T-cell (primary cell): ENCODE results near the gene PLCB4. TPM values are rescaled to one million over a fixed set of nuclear protein-coding genes. Genes with fewer than 3 reads are reported as not detected.

Experiments used
- ATAC-seq, 4 experiments: fragments of 200-7000 bp in 3 of 4; fragments of 150-1000 bp in 1 of 4; cut with Tn5 transposase; replicated peaks in 1 of 4; 1 replicate in 3 of 4; 2 replicates in 1 of 4; pipeline ENCODE4 v1.10.0; 2021; ENCODE audit warnings: moderate library complexity in 3 of 4, mild to moderate bottlenecking in 2 of 4, moderate number of reproducible peaks in 1 of 4
- CTCF ChIA-PET, 2 donors: fragments of 300-600 bp; sonication (Branson Sonifier 250); formaldehyde crosslinking; loops; one replicate each; lab custom pipeline; 2022; ENCODE audit warnings: antibody characterized with exemption in 2 of 2; lab: Charles Lee
- POLR2A ChIA-PET, 2 donors: fragments of 300-600 bp; sonication (Branson Sonifier 250); formaldehyde crosslinking; loops; one replicate each; lab custom pipeline; 2022; ENCODE audit warnings: antibody characterized with exemption in 2 of 2; lab: Charles Lee
- DNase-seq, 35 experiments: peaks; one replicate each; pipeline versions ENCODE4 v3.0.0 to v3.0.0-alpha.2; 2013 to 2023
- H3K27ac ChIP-seq: one replicate; pipeline ENCODE4 v1.5.1; 2013; ENCODE audit warnings: low read length
- H3K27me3 ChIP-seq, 2 experiments: replicated peaks in 1 of 2; 1 replicate in 1 of 2; 2 replicates in 1 of 2; pipeline versions ENCODE4 v1.6.1 to v1.7.0; 2013; ENCODE audit warnings: low read length in 1 of 2, mixed read lengths in 1 of 2; ENCODE audit not compliant: control insufficient read depth in 2 of 2, insufficient read depth in 2 of 2; ENCODE audit errors: extremely low read depth in 1 of 2
- H3K36me3 ChIP-seq, 2 donors: 1 replicate in 1 of 2; 2 replicates in 1 of 2; pipeline versions ENCODE4 v1.6.1 to v1.7.0; 2013; ENCODE audit warnings: low read length in 1 of 2; ENCODE audit not compliant: control insufficient read depth in 2 of 2, insufficient read depth in 1 of 2; ENCODE audit errors: extremely low read depth in 1 of 2
- H3K4me1 ChIP-seq, 2 experiments: 1 replicate in 1 of 2; 2 replicates in 1 of 2; pipeline versions ENCODE4 v1.6.1 to v1.7.0; 2013; ENCODE audit warnings: low read length in 2 of 2, mixed read lengths in 1 of 2; ENCODE audit not compliant: insufficient read depth in 2 of 2, control insufficient read depth in 1 of 2; ENCODE audit errors: extremely low read depth in 1 of 2
- H3K4me3 ChIP-seq, 2 donors: 1 replicate in 1 of 2; 2 replicates in 1 of 2; pipeline versions ENCODE4 v1.5.1 to v1.7.0; 2013; ENCODE audit warnings: mild to moderate bottlenecking in 2 of 2, low read length in 1 of 2, moderate library complexity in 1 of 2; ENCODE audit not compliant: control insufficient read depth in 1 of 2; ENCODE audit errors: extremely low read depth in 1 of 2
- H3K9me3 ChIP-seq: 2 replicates; pipeline ENCODE4 v1.7.0; 2013
- H3K27ac Mint-ChIP-seq, 2 donors: one replicate each; pipeline ENCODE4 v1.8.0; 2020 to 2021; ENCODE audit warnings: mild to moderate bottlenecking in 2 of 2, mixed read lengths in 2 of 2
- H3K27me3 Mint-ChIP-seq, 2 donors: one replicate each; pipeline ENCODE4 v1.8.0; 2021 to 2022; ENCODE audit warnings: mixed read lengths in 2 of 2
- H3K36me3 Mint-ChIP-seq: one replicate; pipeline ENCODE4 v1.8.0; 2021; ENCODE audit warnings: mixed read lengths
- H3K4me1 Mint-ChIP-seq, 3 donors: one replicate each; pipeline ENCODE4 v1.8.0; 2020 to 2022; ENCODE audit warnings: mixed read lengths in 3 of 3, mild to moderate bottlenecking in 1 of 3
- H3K4me3 Mint-ChIP-seq, 3 donors: one replicate each; pipeline ENCODE4 v1.8.0; 2020 to 2022; ENCODE audit warnings: mild to moderate bottlenecking in 3 of 3, mixed read lengths in 3 of 3, moderate library complexity in 3 of 3
- H3K9me3 Mint-ChIP-seq, 3 donors: one replicate each; pipeline ENCODE4 v1.8.0; 2020 to 2022; ENCODE audit warnings: mixed read lengths in 3 of 3
- WGBS: methylation state at CpG from one replicate; pipeline ENCODE4 v1.1.5; 2013; ENCODE audit warnings: missing lambda C conversion rate; ENCODE audit not compliant: insufficient coverage; 5-methylcytosine and 5-hydroxymethylcytosine counted together
- total RNA-seq, 35 experiments: library from RNA in 6 of 35; stranded (reverse) in 6 of 35; fragments of 120-200 nt in 1 of 35; gene quantifications; one replicate each; pipeline versions ENCODE4 v1.2.1 to v1.2.4 and lab custom pipeline; 2013 to 2026

PLCB4 gene
- total RNA-seq, 5 donors from 2014 or later (not counting 1 experiment from before 2014, with no cell fraction given) = 0.06 to 0.07 TPM; not detected in 3

DNA sequence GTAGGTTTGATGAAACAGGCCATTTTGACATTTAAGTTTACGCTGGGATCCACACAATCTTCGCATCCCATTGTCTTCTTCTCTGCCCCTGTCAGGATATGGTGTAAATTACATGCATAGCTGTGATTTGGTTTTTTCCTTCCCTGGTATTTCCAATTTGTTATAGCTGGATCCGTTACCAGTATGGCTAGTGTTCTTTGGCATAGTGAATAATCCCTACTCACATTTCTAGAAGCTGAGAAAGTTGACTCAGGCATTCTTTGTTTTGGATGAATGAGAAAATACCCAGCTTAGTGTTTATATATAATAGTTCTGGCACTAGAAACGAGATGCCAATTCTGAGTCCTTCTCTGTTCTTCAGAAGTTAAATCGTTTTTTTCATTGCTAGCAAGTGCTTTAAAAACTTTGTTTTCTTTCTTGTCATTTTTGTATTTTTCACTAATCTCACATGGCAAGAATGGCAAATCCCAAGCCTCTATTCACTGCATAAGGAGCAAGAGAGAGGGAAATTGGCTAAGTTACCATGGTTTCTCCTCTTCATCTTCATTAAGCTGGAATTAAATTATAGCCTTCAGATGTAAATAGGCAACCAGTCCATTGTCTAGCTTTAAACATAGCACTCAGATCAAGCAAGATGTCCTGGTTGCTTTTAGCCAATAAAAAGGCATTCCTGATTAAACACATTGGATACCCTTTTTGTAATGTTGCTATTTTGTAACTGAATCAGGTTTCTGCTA lies 353.6 kb downstream of the PLCB4 start:
- H3K27me3 Mint-ChIP-seq = no peaks in the 10 kb centered on the region
- Histone ChIP-seq H3K36me3 (no peaks in the 10 kb centered on the region), H3K4me1 (no peaks in the 10 kb centered on the region), H3K9me3 (no peaks in the 10 kb centered on the region), H3K27me3 (no peaks in the 10 kb centered on the region), H3K4me3 (no peak overlapping the region), H3K27ac (no peak overlapping the region)
- no peak overlapping the region for H3K27ac Mint-ChIP-seq
- H3K9me3 Mint-ChIP-seq = no peaks in the 10 kb centered on the region
- H3K4me3 Mint-ChIP-seq = no peak overlapping the region
- WGBS = no CpG with 5 or more reads among the region's 5 CpGs
- POLR2A ChIA-PET = no interaction called here
- CTCF ChIA-PET = interaction anchor here in 1 of 2 donors (0.6 kb wide), 1 partner anchor 1486 kb away, joined by 3 read pairs; no protein-coding TSS in a partner anchor
- DNase-seq = no peak
- H3K36me3 Mint-ChIP-seq = no peaks in the 10 kb centered on the region
- no peaks in the 10 kb centered on the region for H3K4me1 Mint-ChIP-seq
- no peak for ATAC-seq

DNA sequence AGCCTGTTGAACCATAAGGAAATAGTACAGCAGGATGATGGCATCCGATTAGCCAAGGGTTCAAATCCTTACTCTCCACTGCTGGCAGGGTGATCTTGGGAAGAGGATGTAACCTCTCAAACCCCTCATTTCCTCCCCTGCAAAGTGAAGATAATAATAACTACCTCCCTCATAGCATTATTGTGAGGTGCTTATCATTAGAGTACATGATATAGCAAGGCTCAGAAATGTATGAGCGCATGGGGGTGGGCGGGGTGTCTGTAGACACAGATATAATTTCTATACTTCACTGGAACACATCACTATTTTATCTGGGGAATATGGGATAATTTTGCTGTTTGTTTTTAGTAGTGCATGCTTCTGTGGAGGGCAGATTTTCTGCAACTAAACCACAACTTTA lies 355.7 kb downstream of the PLCB4 start:
- ChIA-PET POLR2A (no interaction called here), CTCF (no interaction called here)
- no peaks in the 10 kb centered on the region for H3K9me3 Mint-ChIP-seq
- Histone ChIP-seq H3K36me3 (no peaks in the 10 kb centered on the region), H3K27me3 (no peaks in the 10 kb centered on the region), H3K9me3 (no peaks in the 10 kb centered on the region), H3K4me1 (no peaks in the 10 kb centered on the region), H3K4me3 (no peak overlapping the region), H3K27ac (no peak overlapping the region)
- no peak overlapping the region for H3K4me3 Mint-ChIP-seq
- H3K36me3 Mint-ChIP-seq = no peaks in the 10 kb centered on the region
- ATAC-seq (no peak), DNase-seq (no peak)
- WGBS = no CpG with 5 or more reads among the region's 3 CpGs
- no peaks in the 10 kb centered on the region for H3K4me1 Mint-ChIP-seq
- H3K27ac Mint-ChIP-seq = no peak overlapping the region
- H3K27me3 Mint-ChIP-seq = no peaks in the 10 kb centered on the region

DNA sequence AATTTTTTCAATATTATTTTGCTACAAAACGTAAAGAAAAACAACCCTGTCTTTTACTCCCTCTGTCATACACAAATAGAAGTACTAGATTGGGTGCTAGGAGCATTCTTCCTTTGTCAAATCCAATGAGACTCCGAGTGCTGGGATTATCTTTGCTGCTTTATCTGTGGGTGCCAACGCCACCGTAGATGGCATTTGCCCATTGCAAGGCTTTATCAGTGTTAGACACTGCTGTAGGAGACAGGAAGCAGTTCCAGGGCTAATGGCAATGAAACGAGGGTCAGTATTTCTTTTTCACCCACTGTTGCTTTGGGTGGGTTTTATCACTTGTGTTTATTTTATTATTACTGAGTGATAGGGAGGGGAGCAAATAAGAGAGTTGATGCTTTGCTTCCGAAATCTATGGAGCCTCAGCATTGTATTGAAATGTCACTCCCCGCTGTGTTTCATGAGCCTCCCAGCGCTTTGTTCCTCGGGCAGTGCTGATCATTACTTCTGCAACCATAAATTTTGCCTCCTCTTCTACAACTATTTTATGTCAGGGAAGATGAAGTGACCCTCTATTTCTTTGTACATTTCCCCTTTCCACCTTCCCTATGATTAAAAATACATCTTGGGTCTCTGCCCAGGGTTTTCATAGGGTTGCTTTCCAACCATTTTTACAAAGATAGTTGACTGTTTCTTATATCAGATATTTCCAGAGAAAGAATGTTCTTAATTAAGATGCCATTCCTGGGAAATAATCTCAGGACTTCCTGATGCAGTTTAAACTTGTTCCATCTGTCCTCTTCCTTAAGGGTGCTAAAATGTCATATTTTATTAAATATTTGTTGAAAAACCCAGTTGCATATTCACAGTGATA lies 358.8 kb downstream of the PLCB4 start:
- Mint-ChIP-seq H3K36me3 (no peaks in the 10 kb centered on the region), H3K27ac (no peak overlapping the region), H3K4me3 (no peak overlapping the region), H3K9me3 (no peaks in the 10 kb centered on the region), H3K4me1 (no peaks in the 10 kb centered on the region), H3K27me3 (no peaks in the 10 kb centered on the region)
- H3K27me3 ChIP-seq = no peaks in the 10 kb centered on the region
- 92% methylated on average over 2 of the region's 9 CpGs for WGBS
- POLR2A ChIA-PET = no interaction called here
- DNase-seq (no peak), ATAC-seq (no peak)
- H3K4me3 ChIP-seq = no peak overlapping the region
- H3K4me1 ChIP-seq = no peaks in the 10 kb centered on the region
- no peaks in the 10 kb centered on the region for H3K36me3 ChIP-seq
- no peaks in the 10 kb centered on the region for H3K9me3 ChIP-seq
- H3K27ac ChIP-seq = no peak overlapping the region
- CTCF ChIA-PET = no interaction called here

DNA sequence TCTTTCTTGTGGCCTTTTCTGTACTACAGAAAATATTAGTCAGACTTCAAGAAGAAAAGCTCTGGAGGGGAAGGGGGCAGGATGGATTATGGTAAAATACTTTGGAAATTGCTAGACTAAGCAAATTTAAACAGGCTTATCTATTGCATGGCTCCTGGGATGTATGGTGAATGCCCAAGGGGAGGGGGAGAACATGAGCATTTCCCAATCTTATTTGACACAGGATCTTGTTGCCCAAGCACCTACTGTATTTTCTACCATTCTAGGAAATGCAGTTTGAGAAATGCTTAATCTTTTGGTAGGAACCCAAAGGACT lies 359.4 kb downstream of the PLCB4 start:
- Histone ChIP-seq H3K4me1 (no peaks in the 10 kb centered on the region), H3K27me3 (no peaks in the 10 kb centered on the region), H3K4me3 (no peak overlapping the region), H3K36me3 (no peaks in the 10 kb centered on the region), H3K9me3 (no peaks in the 10 kb centered on the region), H3K27ac (no peak overlapping the region)
- Mint-ChIP-seq H3K9me3 (no peaks in the 10 kb centered on the region), H3K4me1 (no peaks in the 10 kb centered on the region), H3K27ac (no peak overlapping the region), H3K36me3 (no peaks in the 10 kb centered on the region), H3K27me3 (no peaks in the 10 kb centered on the region), H3K4me3 (no peak overlapping the region)
- no peak for ATAC-seq
- ChIA-PET POLR2A (no interaction called here), CTCF (no interaction called here)
- no peak for DNase-seq

DNA sequence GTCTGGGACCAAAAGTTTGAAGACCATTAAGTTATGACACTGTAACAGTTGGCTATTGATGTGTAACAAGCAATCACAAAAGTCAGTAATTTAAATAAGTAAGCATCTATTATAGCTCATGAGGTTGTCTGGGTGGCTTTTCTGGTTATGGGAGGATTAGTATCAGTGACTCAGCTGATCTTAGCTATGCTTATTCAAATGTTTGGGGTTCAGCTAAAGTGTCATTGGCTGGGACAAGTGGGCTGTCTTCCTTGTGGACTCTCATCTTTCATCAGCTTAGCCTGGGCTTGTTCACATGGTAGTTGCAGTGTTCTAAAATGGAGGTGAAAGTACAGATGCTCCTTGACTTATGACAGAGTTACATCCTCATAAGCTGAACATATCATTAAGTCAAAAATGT lies 370.9 kb downstream of the PLCB4 start:
- ChIA-PET CTCF (no interaction called here), POLR2A (no interaction called here)
- ATAC-seq (no peak), DNase-seq (no peak)
- Histone ChIP-seq H3K4me3 (no peak overlapping the region), H3K27me3 (no peaks in the 10 kb centered on the region), H3K27ac (no peak overlapping the region), H3K9me3 (no peaks in the 10 kb centered on the region), H3K4me1 (no peaks in the 10 kb centered on the region), H3K36me3 (no peaks in the 10 kb centered on the region)
- Mint-ChIP-seq H3K4me1 (no peaks in the 10 kb centered on the region), H3K27me3 (peaks cover 0 to 3% of the 10 kb centered on the region in 2 donors), H3K27ac (no peak overlapping the region), H3K4me3 (no peak overlapping the region), H3K9me3 (peaks cover 12 to 32% (median 22%) of the 10 kb centered on the region in 3 donors), H3K36me3 (no peaks in the 10 kb centered on the region)

DNA sequence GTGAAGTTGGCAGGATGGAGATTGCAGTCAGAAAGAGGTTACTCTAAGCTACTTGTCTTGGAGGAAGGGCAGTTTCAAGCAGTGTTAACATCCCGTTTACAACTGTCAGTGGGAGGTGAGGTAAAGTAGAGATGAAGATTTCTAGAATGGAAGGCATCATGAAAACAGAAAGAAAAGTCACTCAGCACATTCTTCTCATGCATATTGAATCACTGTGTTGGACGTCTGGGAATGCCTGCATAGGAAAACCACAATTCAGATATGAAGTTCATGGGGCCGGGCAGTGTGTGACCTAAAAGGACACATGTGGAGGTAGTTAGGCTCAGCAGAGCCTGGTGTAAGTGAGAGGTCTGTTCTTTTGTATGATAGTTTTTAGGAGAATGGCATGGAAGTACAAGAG lies 372.0 kb downstream of the PLCB4 start:
- no peaks in the 10 kb centered on the region for H3K36me3 ChIP-seq
- ChIA-PET POLR2A (no interaction called here), CTCF (no interaction called here)
- 68% methylated on average over 3 of the region's 3 CpGs for WGBS
- DNase-seq = no peak
- ATAC-seq = no peak
- H3K27me3 ChIP-seq = no peaks in the 10 kb centered on the region
- no peak overlapping the region for H3K4me3 ChIP-seq
- peaks cover 12 to 32% (median 22%) of the 10 kb centered on the region in 3 donors for H3K9me3 Mint-ChIP-seq
- no peaks in the 10 kb centered on the region for H3K36me3 Mint-ChIP-seq
- peaks cover 0 to 3% of the 10 kb centered on the region in 2 donors for H3K27me3 Mint-ChIP-seq
- no peak overlapping the region for H3K27ac Mint-ChIP-seq
- no peak overlapping the region for H3K4me3 Mint-ChIP-seq
- H3K4me1 Mint-ChIP-seq = no peaks in the 10 kb centered on the region
- H3K4me1 ChIP-seq = no peaks in the 10 kb centered on the region
- no peaks in the 10 kb centered on the region for H3K9me3 ChIP-seq
- H3K27ac ChIP-seq = no peak overlapping the region
